H9 (cell line): ENCODE measurements around the gene FNDC3B. TPM values are rescaled to one million over a fixed set of nuclear protein-coding genes. Genes with fewer than 3 reads are reported as not detected.

ENCODE experiments used
- DNase-seq: peaks from one replicate; pipeline ENCODE4 v3.0.0-alpha.2; 2017
- H2AFZ ChIP-seq: one replicate; pipeline ENCODE4 v1.6.1; 2013; ENCODE audit warnings: mild to moderate bottlenecking, low read length, control low read depth, moderate library complexity
- H2AK5ac ChIP-seq: 2 replicates; pipeline ENCODE4 v1.6.1; 2013; ENCODE audit warnings: low read length, control low read depth, mixed read lengths; ENCODE audit not compliant: insufficient read length
- H2BK120ac ChIP-seq: one replicate; pipeline ENCODE4 v1.6.1; 2013; ENCODE audit warnings: low read depth, mild to moderate bottlenecking, low read length, control low read depth, inconsistent platforms; ENCODE audit not compliant: poor library complexity, severe bottlenecking
- H2BK12ac ChIP-seq: 2 replicates; pipeline ENCODE4 v1.6.1; 2013; ENCODE audit warnings: low read length, control low read depth, mixed read lengths, low read depth; ENCODE audit not compliant: insufficient read length
- H2BK15ac ChIP-seq: 2 replicates; pipeline ENCODE4 v1.6.1; 2013; ENCODE audit warnings: low read depth, low read length, control low read depth
- H2BK20ac ChIP-seq: one replicate; pipeline ENCODE4 v1.6.1; 2013; ENCODE audit warnings: low read depth, mild to moderate bottlenecking, low read length, control low read depth, inconsistent platforms; ENCODE audit not compliant: poor library complexity, severe bottlenecking
- H2BK5ac ChIP-seq: 2 replicates; pipeline ENCODE4 v1.6.1; 2013; ENCODE audit warnings: low read length, control low read depth, mixed read lengths; ENCODE audit not compliant: insufficient read length
- H3K14ac ChIP-seq: 2 replicates; pipeline ENCODE4 v1.6.1; 2013; ENCODE audit warnings: low read length, control low read depth; ENCODE audit not compliant: insufficient read depth
- H3K18ac ChIP-seq: 2 replicates; pipeline ENCODE4 v1.6.1; 2013; ENCODE audit warnings: low read depth, mild to moderate bottlenecking, mixed read lengths, low read length, control low read depth; ENCODE audit not compliant: insufficient read length
- H3K23ac ChIP-seq: 2 replicates; pipeline ENCODE4 v1.6.1; 2013; ENCODE audit warnings: low read length, control low read depth, mixed read lengths, low read depth; ENCODE audit not compliant: insufficient read length
- H3K23me2 ChIP-seq: 2 replicates; pipeline ENCODE4 v1.6.1; 2013; ENCODE audit warnings: low read depth, mild to moderate bottlenecking, mixed read lengths, low read length, control low read depth; ENCODE audit not compliant: insufficient read length, poor library complexity, severe bottlenecking
- H3K27ac ChIP-seq: 2 replicates; pipeline ENCODE4 v1.5.1; 2013; ENCODE audit warnings: low read length, control low read depth, mixed read lengths, low read depth; ENCODE audit not compliant: insufficient read length
- H3K27me3 ChIP-seq: 2 replicates; pipeline ENCODE4 v1.6.1; 2013; ENCODE audit warnings: low read length, control low read depth, inconsistent platforms; ENCODE audit not compliant: insufficient read depth
- H3K4ac ChIP-seq: 2 replicates; pipeline ENCODE4 v1.6.1; 2013; ENCODE audit warnings: low read depth, mild to moderate bottlenecking, control low read depth, inconsistent platforms, low read length, moderate library complexity
- H3K4me1 ChIP-seq: 2 replicates; pipeline ENCODE4 v1.6.1; 2013; ENCODE audit warnings: low read length, control low read depth, inconsistent platforms; ENCODE audit not compliant: insufficient read depth
- H3K4me2 ChIP-seq: 2 replicates; pipeline ENCODE4 v1.6.1; 2013; ENCODE audit warnings: low read length, control low read depth, mixed read lengths; ENCODE audit not compliant: insufficient read length, insufficient read depth
- H3K56ac ChIP-seq: 2 replicates; pipeline ENCODE4 v1.6.1; 2013; ENCODE audit warnings: low read depth, mild to moderate bottlenecking, mixed read lengths, low read length, control low read depth; ENCODE audit not compliant: insufficient read length
- H3K79me1 ChIP-seq: 2 replicates; pipeline ENCODE4 v1.6.1; 2013; ENCODE audit warnings: low read depth, mild to moderate bottlenecking, moderate library complexity, low read length, control low read depth, inconsistent platforms; ENCODE audit not compliant: insufficient read depth, poor library complexity, severe bottlenecking
- H3K79me2 ChIP-seq: 2 replicates; pipeline ENCODE4 v1.6.1; 2013; ENCODE audit warnings: low read length, control low read depth, inconsistent platforms; ENCODE audit not compliant: insufficient read depth
- H3K9ac ChIP-seq: 2 replicates; pipeline ENCODE4 v1.6.1; 2013; ENCODE audit warnings: low read length, control low read depth, mixed read lengths; ENCODE audit not compliant: insufficient read length; ENCODE audit errors: extremely low read depth
- H3K9me3 ChIP-seq: one replicate; pipeline ENCODE4 v1.6.1; 2013; ENCODE audit warnings: low read depth, low read length, inconsistent platforms; ENCODE audit not compliant: control insufficient read depth
- H3T11ph ChIP-seq: one replicate; pipeline ENCODE4 v1.6.1; 2013; ENCODE audit warnings: mild to moderate bottlenecking, low read length, control low read depth, inconsistent platforms
- H4K20me1 ChIP-seq: one replicate; pipeline ENCODE4 v1.6.1; 2013; ENCODE audit not compliant: control insufficient read depth, insufficient read length, insufficient read depth
- H4K5ac ChIP-seq: 2 replicates; pipeline ENCODE4 v1.6.1; 2013; ENCODE audit warnings: low read depth, mild to moderate bottlenecking, mixed read lengths, low read length, control low read depth; ENCODE audit not compliant: insufficient read length
- H4K8ac ChIP-seq: replicated peaks from 2 replicates; pipeline ENCODE4 v1.6.1; 2013; ENCODE audit warnings: low read length, control low read depth, mixed read lengths, low read depth; ENCODE audit not compliant: insufficient read length
- H4K91ac ChIP-seq: 2 replicates; pipeline ENCODE4 v1.6.1; 2013; ENCODE audit warnings: low read depth, mild to moderate bottlenecking, moderate library complexity, mixed read lengths, low read length, control low read depth; ENCODE audit not compliant: insufficient read length
- H3K27ac Mint-ChIP-seq, 3 experiments: 2 replicates in 2 of 3; 3 replicates in 1 of 3; pipeline ENCODE4 v1.8.0; 2020 to 2021; ENCODE audit warnings: mixed read lengths in 3 of 3, mild to moderate bottlenecking in 1 of 3, moderate library complexity in 1 of 3
- H3K27me3 Mint-ChIP-seq: 2 replicates; pipeline ENCODE4 v1.8.0; 2021; ENCODE audit warnings: low read depth, mild to moderate bottlenecking, moderate library complexity, mixed read lengths
- H3K36me3 Mint-ChIP-seq, 3 experiments: 2 replicates in 2 of 3; 3 replicates in 1 of 3; pipeline ENCODE4 v1.8.0; 2020 to 2021; ENCODE audit warnings: low read depth in 3 of 3, mixed read lengths in 3 of 3; ENCODE audit not compliant: insufficient read depth in 1 of 3
- H3K4me1 Mint-ChIP-seq, 2 experiments: 2 replicates each; pipeline ENCODE4 v1.8.0; 2020; ENCODE audit warnings: mixed read lengths in 2 of 2
- H3K4me3 Mint-ChIP-seq, 2 experiments: 2 replicates in 1 of 2; 3 replicates in 1 of 2; pipeline ENCODE4 v1.8.0; 2020 to 2021; ENCODE audit warnings: mild to moderate bottlenecking in 2 of 2, mixed read lengths in 2 of 2, moderate library complexity in 1 of 2
- H3K9me3 Mint-ChIP-seq, 2 experiments: 2 replicates in 1 of 2; 3 replicates in 1 of 2; pipeline ENCODE4 v1.8.0; 2020; ENCODE audit warnings: mild to moderate bottlenecking in 2 of 2, mixed read lengths in 2 of 2, moderate library complexity in 1 of 2
- CTCF ChIP-seq: fragments of 200-600 bp; sonication (generic); conservative IDR thresholded peaks from 3 replicates; pipeline ENCODE4 v1.8.0; 2021; ENCODE audit warnings: antibody characterized with exemption, mild to moderate bottlenecking
- WGBS: extraction: QIAGEN DNeasy Blood & Tissue Kit; methylation state at CpG from one replicate; pipeline ENCODE4 v1.1.7; 2013; ENCODE audit warnings: missing lambda C conversion rate, low lambda C conversion rate, mixed read lengths; ENCODE audit not compliant: insufficient read length; ENCODE audit errors: extremely low coverage; 5-methylcytosine and 5-hydroxymethylcytosine counted together
- total RNA-seq: library from RNA; stranded (reverse); gene quantifications from 2 replicates; pipeline ENCODE4 v1.2.1, GENCODE V29; 2021

The FNDC3B gene
- total RNA-seq, 1 experiment from 2014 or later: 43.8 TPM

- H2BK120ac ChIP-seq: no peak overlapping the region
- no peak overlapping the region for H3K27ac ChIP-seq
- no peaks in the 10 kb centered on the region for H3K23me2 ChIP-seq
- H3K56ac ChIP-seq: no peak overlapping the region
- peak overlapping the region; percentile 56 to 83 (median 72); a peak in 6 of 7 replicates for H3K27ac Mint-ChIP-seq
- H4K8ac ChIP-seq: no peak overlapping the region
- no peak overlapping the region for H2BK5ac ChIP-seq
- H2BK20ac ChIP-seq: no peak overlapping the region
- no peak overlapping the region for H3K23ac ChIP-seq
- no peak overlapping the region for H3K14ac ChIP-seq
- H2BK12ac ChIP-seq: no peak overlapping the region
- no peaks in the 10 kb centered on the region for H3K36me3 Mint-ChIP-seq
- H3K4me1 Mint-ChIP-seq: peaks cover 63 to 66% of the 10 kb centered on the region in 2 experiments
- H4K5ac ChIP-seq: no peak overlapping the region
- no peaks in the 10 kb centered on the region for H3K27me3 ChIP-seq
- no peak for DNase-seq
- H3K9me3 Mint-ChIP-seq: no peaks in the 10 kb centered on the region
- no peak overlapping the region for H3K9ac ChIP-seq
- no peaks in the 10 kb centered on the region for H3K9me3 ChIP-seq
- no peak overlapping the region for H3K4ac ChIP-seq
- peaks cover 6% of the 10 kb centered on the region for H3K4me1 ChIP-seq
- H4K91ac ChIP-seq: no peak overlapping the region
- peaks cover 3% of the 10 kb centered on the region; the same call in 1 of the 2 replicates for H3K79me2 ChIP-seq
- peaks cover 5% of the 10 kb centered on the region for H3K79me1 ChIP-seq
- H3K4me2 ChIP-seq: no peak overlapping the region
- WGBS: no CpG with 5 or more reads among the region's 1 CpG
- H3T11ph ChIP-seq: no peak overlapping the region
- H3K18ac ChIP-seq: no peak overlapping the region
- H2BK15ac ChIP-seq: no peak overlapping the region
- peak overlapping the region in 1 of 2 experiments; percentile 24; a peak in 1 of 5 replicates for H3K4me3 Mint-ChIP-seq
- H2AFZ ChIP-seq: no peak overlapping the region
- H2AK5ac ChIP-seq: no peak overlapping the region
- H3K27me3 Mint-ChIP-seq: no peaks in the 10 kb centered on the region
- no peaks in the 10 kb centered on the region for H4K20me1 ChIP-seq
- TF ChIP-seq CTCF: no peak
Observed at GRCh38 chr3:172099495-172099808, 60.1 kb downstream of the FNDC3B start.
